ENCODE results near the gene IRX2. TPM values are rescaled to one million over a fixed set of nuclear protein-coding genes. Genes with fewer than 3 reads are reported as not detected.

The IRX2 gene
- total and polyA plus RNA-seq, 2 donors (not counting 3 experiments of a cell fraction or from before 2014, with no cell fraction given), result not detected

DNA sequence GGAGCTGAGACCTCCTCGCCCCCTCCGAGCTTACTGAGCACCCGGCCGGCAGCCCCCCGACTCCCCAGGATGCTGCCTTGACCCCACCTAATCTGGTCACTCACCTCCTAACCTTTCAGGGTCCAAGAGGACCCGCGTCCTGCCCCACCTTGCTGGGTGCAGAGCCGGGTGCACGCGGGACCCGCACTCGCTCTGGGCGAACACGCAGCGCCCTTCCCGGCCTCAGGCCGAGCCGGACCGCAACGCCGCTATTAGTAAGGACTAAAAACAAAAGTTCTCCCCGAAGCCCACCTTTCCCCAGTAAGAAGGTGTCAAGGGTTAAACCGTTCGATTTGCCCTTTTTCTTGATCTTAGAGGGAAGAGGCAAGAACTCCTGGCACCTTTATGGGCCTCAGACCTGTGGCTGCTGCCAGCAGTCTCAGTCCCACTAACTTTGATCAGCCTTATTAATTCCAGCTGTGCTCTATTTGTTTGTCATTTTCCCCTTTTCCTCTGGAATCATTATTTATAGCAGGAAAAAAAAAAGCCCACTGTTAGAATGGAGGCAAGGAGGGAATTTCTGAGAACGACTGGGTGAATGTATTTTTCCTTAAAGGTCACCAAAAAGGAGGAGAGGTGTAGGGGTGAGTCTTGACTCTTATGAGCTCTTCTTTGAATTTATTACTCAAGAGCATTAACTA is 10.5 kb downstream of the IRX2 start:
- Histone ChIP-seq H4K20me1 (replicated peaks; ENCODE audit: control insufficient read depth, extremely low read depth, insufficient read depth, low read length) (no peaks in the 10 kb centered on the region), H3K4me3 (replicated peaks in 1 of 3; ENCODE audit: insufficient read depth in 1 of 3, low read depth in 1 of 3, low read length in 3 of 3) (no peak overlapping the region), H3K9ac (replicated peaks; ENCODE audit: extremely low read depth, insufficient read depth, low read length) (no peak overlapping the region), H3K79me2 (ENCODE audit: control insufficient read depth, insufficient read depth, low read length) (no peaks in the 10 kb centered on the region), H3K36me3 (ENCODE audit: control insufficient read depth in 2 of 2, extremely low read depth in 1 of 2, insufficient read depth in 2 of 2, low read length in 2 of 2) (no peaks in the 10 kb centered on the region), H3K4me1 (ENCODE audit: control insufficient read depth, extremely low read depth, insufficient read depth, low read length) (no peaks in the 10 kb centered on the region), H2AFZ (ENCODE audit: low read depth, low read length) (no peak overlapping the region), H3K4me2 (ENCODE audit: insufficient read depth, low read length) (no peak overlapping the region), H3K9me3 (replicated peaks; ENCODE audit: control insufficient read depth, insufficient read depth, low read length) (no peaks in the 10 kb centered on the region), H3K27me3 (ENCODE audit: control insufficient read depth in 2 of 2, insufficient read depth in 2 of 2, low read length in 2 of 2) (peaks cover 30 to 69% of the 10 kb centered on the region in 2 experiments), H3K27ac (ENCODE audit: insufficient read depth, low read depth, low read length) (no peak overlapping the region), H3K9me1 (replicated peaks; ENCODE audit: control insufficient read depth, extremely low read depth, insufficient read depth, low read length) (no peaks in the 10 kb centered on the region)
- TF ChIP-seq POLR2A (IDR thresholded peaks at IDR 0.05; ENCODE audit: low read depth, low read length) (no peak), JUN (IDR thresholded peaks at IDR 0.05; ENCODE audit: borderline replicate concordance, insufficient read depth, insufficient read length, low read depth) (no peak), EZH2 (IDR thresholded peaks at IDR 0.05; ENCODE audit: borderline replicate concordance, low read depth, low read length, severe bottlenecking) (no peak), FOS (IDR thresholded peaks at IDR 0.05; ENCODE audit: borderline replicate concordance, insufficient read depth, low read length) (no peak), MYC (IDR thresholded peaks at IDR 0.05; ENCODE audit: low read depth, low read length) (no peak), GATA2 (IDR thresholded peaks at IDR 0.05; ENCODE audit: insufficient read depth, insufficient read length, low read depth, low read length) (no peak), POLR2AphosphoS5 (IDR thresholded peaks at IDR 0.05; ENCODE audit: insufficient read depth, low read depth, low read length) (no peak), MAX (IDR thresholded peaks at IDR 0.05; ENCODE audit: insufficient read depth, insufficient read length) (no peak)
- TF ChIP-seq, protein P1, sequence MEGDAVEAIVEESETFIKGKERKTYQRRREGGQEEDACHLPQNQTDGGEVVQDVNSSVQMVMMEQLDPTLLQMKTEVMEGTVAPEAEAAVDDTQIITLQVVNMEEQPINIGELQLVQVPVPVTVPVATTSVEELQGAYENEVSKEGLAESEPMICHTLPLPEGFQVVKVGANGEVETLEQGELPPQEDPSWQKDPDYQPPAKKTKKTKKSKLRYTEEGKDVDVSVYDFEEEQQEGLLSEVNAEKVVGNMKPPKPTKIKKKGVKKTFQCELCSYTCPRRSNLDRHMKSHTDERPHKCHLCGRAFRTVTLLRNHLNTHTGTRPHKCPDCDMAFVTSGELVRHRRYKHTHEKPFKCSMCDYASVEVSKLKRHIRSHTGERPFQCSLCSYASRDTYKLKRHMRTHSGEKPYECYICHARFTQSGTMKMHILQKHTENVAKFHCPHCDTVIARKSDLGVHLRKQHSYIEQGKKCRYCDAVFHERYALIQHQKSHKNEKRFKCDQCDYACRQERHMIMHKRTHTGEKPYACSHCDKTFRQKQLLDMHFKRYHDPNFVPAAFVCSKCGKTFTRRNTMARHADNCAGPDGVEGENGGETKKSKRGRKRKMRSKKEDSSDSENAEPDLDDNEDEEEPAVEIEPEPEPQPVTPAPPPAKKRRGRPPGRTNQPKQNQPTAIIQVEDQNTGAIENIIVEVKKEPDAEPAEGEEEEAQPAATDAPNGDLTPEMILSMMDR (IDR thresholded peaks at IDR 0.05; ENCODE audit: extremely low read depth in 1 of 2, insufficient read depth in 1 of 2, low read depth in 1 of 2, low read length in 2 of 2), result no peak
- intact Hi-C loops (cut with micrococcal nuclease), result loop anchor here (10.0 kb wide), 1 partner anchor 854 kb away; the partner anchor contains the start of gene IRX1
- no peak for FAIRE-seq
- no peak for DNase-seq (ENCODE audit: low read depth, low spot score)
- CTCF ChIA-PET, result no interaction called here
- dilution Hi-C loops (cut with MboI; ENCODE audit: extremely low pct_ligation_motif_present, low sequenced_read_pairs), result no loop called here
- POLR2A ChIA-PET, result no interaction called here
- no TSS peak for BruUV-seq (replicated peaks)
